ENCODE measurements around the gene CRACDL.

CRACDL gene

DNA sequence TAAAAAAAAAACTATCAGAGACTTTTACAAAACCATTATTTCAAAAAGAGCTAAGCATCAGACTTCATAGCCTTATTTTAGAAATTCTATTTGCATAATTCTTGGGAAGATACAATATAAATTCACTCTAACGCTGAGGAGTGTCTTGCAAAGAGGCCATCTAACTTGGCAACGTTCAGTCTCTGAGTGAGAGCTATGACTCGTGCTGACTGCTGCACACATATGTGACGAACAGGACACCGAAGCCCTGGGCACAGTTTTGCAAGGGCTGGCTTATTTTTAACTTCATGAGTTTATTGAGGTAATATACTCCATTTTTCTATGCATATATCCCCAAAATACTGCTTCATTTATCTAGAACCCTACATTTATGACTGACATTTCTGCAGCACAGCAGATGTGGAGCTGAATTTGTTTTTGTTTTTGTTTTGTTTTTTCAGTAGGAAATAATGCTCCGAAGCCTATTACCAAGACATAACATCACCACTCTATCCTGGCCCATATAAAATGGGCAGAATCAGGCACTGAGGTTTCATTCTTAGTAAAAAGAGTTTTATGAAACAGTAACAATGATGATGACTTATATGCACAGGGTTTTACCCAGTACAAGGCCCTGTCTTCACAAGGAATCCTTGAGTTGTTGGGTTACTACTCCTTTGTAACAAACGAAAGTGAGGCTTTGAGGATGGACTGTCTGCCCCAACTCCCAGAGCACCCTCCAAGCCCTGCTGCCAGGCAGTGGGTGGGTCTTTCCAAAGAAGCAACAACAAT is 68.3 kb downstream of the CRACDL start:
- in situ Hi-C loops (cut with MboI; ENCODE audit: low sequenced_read_pairs), result no loop called here

DNA sequence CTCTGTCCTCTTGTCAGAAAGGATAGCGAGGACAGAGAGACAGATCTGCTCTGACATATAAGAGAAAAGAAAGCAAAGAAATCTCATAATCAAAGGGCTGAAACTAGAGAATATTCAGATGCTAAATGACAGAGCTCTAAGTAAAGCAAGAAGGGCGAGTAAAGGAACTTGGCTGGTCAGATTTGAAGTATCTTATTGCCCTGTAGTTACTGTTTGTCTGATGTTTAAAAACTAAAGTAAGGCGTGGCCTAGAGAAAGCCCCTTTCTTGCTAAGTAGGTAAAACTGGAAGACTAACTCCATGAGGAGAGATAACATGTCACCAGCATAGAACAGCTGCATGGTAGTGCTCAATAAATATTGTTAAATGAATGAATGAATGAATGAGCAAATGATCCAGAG is 70.0 kb downstream of the CRACDL start:
- in situ Hi-C loops (cut with MboI; ENCODE audit: low sequenced_read_pairs), result no loop called here

DNA sequence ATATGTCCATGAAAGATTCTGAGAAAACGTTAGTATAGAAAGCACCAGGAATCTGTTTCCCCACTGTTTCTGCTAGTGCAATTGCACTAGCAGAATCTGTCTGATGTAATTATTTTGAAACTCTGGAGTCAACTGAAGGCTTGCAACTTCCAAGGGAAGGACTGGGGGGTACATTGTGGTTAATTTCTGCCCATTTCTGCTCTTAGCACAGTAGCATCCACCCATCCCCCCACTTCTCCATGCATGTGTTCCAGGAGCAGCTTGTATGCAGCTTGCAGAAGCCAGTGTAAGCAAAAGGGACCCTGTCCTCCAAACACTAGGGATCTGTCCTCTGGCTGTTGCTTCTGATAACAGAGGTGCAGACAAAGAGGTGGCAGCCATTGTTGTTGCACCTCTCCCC is 74.4 kb downstream of the CRACDL start:
- in situ Hi-C loops (cut with MboI; ENCODE audit: low sequenced_read_pairs), result no loop called here

DNA sequence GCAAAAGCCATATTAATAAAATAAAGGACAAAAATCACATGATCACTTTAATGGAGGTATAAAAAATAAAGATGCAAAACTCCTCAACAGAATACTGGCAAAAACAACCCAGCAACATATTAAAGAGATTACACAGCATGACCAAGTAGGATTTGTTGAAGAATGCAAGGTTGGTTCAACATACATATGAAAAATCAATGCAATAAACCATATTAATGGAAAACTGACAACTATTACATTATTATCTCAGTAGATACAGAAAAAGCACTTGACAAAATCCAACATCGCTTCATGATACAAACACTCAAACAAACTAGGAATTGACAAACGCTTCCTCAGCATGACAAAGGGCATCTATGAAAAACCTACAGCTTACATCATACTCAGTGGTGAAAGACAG is 76.7 kb downstream of the CRACDL start:
- in situ Hi-C loops (cut with MboI; ENCODE audit: low sequenced_read_pairs), result no loop called here

DNA sequence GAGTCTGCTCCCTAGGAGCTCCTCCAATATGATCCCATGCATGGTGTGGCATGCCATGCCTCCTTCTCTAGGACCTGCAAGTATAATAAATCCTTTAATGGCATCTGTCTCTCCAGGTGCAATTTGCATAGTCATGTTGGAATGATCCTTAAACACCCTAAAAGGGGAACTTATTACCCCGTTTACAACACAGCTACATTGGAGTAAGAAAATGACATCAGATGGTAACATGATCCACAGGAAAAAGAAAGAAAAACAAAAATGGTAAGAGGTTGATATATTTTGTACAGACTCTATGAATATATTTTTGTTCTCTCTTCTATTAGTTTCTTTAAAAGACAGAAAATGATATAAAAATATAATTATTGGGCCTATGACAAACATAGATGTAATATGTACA is 79.0 kb downstream of the CRACDL start:
- in situ Hi-C loops (cut with MboI; ENCODE audit: low sequenced_read_pairs), result no loop called here

DNA sequence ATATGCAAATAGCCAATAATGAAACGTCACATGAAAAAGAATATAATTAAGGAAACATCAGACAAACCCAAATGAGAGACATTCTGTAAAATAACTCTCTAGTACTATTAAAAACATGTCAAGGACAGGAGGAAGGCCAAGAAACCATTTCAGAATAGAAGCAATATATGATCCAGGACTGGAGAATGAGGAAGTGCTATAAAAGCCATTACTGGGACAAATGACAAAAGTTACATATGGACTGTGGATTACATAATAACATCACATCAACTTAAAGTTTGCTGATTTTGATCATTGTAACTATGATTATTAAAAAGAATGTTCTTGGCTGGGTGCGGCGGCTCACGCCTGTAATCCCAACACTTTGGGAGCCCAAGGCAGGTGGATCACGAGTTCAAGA is 81.3 kb downstream of the CRACDL start:
- in situ Hi-C loops (cut with MboI; ENCODE audit: low sequenced_read_pairs), result no loop called here

DNA sequence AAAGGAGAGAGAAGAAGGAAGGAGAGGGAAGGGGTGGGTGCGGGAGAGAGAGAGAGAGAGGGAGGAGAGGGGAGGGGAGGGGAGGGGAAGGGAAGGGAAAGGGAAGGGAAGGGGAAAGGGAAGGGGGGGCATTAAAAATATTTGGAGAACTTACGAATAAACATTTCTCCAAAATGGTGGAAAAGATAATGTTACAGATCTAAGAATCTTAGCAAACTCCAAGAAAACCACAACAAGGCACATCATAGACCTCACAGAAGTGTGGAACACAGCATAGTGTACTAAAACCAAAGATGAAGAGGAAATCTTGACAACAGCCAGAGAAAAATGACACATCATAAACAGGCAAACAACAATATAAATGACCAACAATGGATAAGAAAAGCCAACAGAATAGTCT is 83.1 kb downstream of the CRACDL start:
- in situ Hi-C loops (cut with MboI; ENCODE audit: low sequenced_read_pairs), result no loop called here

DNA sequence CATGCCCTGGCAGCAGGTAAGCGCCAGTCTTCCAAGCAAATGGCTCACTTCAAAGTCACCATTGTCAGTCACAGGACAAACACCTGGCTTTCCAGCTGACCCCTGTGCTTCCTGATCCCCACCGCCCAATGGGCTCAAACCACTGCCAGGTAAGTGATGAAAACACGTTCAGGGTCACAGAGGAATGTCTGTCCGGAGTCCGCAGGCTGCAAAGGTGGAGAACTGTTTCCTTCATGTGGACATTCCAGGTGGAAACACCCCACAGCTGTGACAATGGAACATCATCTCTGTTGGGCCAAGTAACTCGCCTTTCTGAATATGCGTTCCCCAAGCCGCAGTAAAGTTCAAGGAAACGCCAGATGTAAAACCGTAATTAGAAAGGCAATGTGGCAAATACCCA is 86.0 kb downstream of the CRACDL start:
- in situ Hi-C loops (cut with MboI; ENCODE audit: low sequenced_read_pairs), result no loop called here

DNA sequence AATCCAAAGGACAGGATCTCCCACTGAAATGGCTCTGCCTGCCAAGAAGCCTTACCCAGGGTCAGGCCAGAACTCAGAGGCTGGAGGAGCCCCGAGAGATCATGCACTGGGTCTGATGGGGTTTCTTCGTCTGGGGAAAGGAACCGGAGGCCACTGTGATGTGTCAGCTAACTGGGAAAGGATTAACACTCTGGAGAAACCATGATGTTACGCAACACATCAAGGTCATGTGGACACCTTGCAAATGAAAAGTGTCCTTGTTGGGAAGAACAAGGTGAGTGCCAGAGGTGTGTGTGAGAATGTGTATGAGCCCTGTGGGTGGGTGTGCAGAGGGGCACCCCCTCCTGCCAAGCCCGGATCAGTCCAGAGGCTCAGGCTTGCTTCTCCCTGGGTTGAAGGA is 86.9 kb downstream of the CRACDL start:
- in situ Hi-C loops (cut with MboI; ENCODE audit: low sequenced_read_pairs), result no loop called here

DNA sequence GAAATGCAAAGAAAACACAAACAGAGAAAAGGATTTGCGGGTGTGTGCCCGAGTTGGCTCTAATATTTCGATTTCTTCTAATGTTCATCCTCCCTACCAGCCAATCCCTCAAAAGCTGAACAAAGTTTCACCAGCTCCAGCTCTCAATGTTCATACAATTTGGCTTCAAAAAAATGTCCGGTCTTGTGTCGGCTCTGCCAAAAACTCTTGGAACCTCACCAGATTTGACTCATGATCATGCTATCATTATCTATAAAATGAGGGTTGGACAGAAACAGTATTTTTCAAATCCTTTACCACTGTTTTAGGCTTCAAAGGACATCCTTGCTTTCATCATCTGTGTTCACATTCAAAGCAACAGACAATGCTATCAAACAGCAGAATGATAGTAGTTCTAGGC is 88.2 kb downstream of the CRACDL start:
- in situ Hi-C loops (cut with MboI; ENCODE audit: low sequenced_read_pairs), result no loop called here

DNA sequence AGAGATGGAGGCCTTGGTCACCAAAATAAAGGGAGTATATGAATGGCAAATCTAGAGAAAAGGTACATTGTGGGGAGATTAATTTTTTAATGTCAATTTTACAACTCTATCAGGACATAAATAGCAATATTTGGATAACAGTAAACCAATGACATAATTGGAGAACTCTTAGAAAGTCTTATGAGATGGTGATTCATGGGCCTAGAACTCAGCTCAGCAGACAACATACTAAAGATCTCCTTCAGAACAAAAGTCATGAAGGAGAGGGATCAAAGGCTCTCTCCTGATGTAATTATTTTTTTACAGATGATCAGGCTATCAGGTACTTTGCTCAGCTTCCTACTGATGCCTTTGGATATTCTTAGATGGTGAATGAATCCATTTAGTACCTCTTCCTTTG is 90.0 kb downstream of the CRACDL start:
- in situ Hi-C loops (cut with MboI; ENCODE audit: low sequenced_read_pairs), result no loop called here

DNA sequence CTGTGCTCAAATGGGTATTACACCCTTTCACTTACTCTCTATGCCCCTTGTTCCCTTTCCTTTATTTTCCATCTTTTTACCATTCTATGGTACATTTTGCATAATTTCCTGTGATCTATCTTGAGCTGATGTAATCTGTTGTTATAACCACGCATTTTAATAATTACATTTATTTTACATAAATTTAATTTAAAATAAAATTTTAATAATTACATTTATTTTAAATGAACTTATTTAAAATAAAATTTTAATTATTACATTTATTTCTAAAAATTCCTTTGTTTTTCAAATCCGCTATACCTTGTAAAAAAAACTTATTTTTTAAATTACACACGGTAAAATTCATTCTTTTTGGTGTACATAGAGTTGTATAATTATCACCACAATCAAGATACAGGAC is 93.9 kb downstream of the CRACDL start:
- in situ Hi-C loops (cut with MboI; ENCODE audit: low sequenced_read_pairs), result no loop called here

DNA sequence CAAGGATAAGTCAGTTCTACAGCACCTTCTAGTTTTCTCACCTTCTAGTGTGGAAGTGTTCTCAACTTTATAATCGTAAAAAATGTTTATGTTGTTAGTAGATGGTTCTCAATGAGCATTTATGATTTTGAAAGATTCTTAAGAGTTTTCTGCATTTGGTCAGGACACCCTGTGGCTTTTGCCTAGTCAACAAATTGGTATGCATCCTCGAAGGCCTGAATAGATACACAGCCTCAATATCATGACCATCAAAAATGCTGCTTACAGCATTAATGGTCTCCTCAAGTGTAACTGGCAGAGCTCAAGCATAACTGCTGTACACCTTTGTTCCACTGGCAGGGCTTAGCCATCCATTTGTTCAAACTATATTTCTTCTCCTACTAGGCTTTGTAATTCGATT is 96.7 kb downstream of the CRACDL start:
- in situ Hi-C loops (cut with MboI; ENCODE audit: low sequenced_read_pairs), result no loop called here

DNA sequence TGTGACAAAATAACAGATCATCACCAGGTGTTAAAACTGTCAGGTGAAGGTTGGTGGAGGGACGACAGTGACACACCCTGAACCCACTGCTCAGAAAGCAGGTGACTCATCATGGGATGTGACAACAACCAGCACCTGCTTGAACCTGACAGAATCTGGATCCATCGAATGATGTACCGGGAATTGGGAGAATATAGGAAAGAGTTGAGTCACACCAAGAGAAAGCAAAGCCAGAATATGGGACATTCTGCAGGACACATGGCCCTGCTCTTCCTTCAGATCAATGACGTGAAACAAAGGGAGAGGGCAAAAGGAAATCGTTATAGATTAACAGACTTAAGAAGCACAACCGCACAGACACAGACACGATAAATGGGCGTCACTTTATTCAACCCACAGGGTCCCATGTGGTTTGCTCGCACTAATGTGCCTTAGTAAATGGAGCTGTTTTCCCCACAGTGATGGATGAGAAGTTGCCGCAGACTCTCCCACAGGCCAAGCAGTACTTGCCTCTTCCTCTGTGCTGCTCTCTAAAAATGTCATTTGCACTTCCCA is 100.1 kb downstream of the CRACDL start:
- in situ Hi-C loops (cut with MboI; ENCODE audit: low sequenced_read_pairs), result no loop called here

DNA sequence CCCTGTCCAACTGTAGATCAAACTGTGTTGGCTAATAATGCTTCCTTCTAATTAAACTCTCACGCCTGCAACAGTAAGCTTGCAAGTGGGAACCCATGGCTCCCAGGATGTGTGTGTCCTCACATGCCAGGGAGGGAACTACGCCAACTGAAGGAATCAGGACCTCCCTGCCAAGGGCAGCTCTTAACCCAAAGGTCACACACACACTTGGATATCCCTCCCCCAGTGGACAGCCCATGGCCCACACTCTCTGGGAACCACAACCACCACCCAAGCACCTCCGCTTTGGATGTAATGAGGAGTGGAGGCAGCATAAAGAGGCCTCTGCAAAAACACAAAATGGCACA is 102.1 kb downstream of the CRACDL start:
- in situ Hi-C loops (cut with MboI; ENCODE audit: low sequenced_read_pairs), result no loop called here

DNA sequence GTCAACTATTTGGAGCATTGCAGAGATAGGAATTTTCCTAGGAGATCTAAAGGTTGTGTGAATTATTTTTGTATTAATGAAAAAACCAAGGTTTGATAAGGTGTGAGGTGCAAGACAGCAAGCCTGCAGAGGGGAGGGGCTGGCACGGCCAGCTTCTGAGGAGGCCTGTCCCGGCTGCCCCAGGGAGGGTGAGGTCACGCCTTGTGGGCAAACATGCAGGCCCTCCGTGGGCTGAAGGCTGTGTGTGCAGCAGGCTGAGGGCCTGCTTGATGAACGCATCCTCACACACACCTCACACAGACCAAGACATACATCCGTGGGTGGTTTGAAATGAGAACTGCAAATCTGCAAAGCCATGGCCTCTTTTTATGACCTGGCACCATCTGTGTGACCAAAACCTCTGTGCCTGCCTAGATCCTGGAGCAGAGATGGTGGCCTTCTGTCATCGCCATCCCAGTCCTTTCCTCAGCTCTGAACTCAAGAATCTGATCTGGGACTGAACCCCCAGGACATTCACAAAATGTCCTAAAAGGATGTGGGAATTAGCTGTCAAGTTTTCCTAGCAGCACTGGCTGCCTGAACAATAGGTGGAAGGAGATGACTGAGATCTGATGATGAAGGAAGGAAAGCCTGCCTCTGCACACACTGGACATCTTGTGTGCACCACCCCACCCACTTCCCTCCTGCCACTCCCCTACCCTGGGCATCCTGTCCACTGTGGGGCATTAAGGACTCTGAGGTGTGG is 102.7 kb downstream of the CRACDL start:
- in situ Hi-C loops (cut with MboI; ENCODE audit: low sequenced_read_pairs), result no loop called here

DNA sequence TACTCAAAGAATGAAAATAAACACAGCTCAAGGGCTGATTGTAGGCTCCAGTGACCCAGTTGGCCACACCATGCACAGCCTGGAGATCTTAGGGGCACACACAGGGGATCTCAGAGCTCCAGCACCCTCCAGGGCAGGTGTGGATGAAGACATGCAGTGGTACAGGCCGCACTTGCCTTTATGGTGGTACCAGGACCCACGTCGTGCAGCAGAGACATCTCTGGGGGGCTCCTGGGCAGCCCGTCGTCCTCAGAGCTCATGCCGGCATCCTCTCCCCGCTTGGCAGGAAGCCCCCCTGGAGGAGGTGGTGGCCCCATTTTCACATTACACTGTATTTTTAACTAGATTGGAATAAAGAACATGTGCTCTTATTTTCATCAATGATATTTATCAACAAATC is 103.9 kb downstream of the CRACDL start:
- in situ Hi-C loops (cut with MboI; ENCODE audit: low sequenced_read_pairs), result no loop called here

DNA sequence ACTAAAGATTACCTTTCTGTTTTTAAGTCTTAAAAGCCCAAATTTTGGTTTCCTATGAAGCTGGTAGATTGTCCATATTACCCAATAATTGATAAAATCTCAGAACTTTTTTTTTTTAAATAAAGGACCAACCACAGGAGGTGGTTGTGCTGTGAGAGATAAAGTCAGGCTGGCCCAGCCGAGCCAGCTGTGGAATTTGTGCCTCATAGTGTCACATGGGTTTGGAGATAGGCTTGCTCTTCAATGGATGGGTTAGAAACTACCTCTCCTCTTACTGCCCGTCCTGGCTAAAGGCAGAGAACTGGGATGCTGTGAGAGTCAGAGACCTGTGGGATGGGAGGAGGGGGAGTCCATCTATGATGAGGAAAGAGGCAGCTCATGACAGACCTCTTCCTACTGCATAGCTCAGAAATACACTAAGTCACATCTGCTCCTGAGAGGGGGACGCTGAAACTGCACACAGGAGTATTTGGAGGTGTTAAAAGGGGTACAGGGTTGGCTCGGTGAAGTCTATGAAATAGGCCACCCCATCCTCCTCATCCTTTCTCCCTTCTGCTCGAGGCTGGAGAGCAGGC is 105.4 kb downstream of the CRACDL start:
- in situ Hi-C loops (cut with MboI; ENCODE audit: low sequenced_read_pairs), result no loop called here

DNA sequence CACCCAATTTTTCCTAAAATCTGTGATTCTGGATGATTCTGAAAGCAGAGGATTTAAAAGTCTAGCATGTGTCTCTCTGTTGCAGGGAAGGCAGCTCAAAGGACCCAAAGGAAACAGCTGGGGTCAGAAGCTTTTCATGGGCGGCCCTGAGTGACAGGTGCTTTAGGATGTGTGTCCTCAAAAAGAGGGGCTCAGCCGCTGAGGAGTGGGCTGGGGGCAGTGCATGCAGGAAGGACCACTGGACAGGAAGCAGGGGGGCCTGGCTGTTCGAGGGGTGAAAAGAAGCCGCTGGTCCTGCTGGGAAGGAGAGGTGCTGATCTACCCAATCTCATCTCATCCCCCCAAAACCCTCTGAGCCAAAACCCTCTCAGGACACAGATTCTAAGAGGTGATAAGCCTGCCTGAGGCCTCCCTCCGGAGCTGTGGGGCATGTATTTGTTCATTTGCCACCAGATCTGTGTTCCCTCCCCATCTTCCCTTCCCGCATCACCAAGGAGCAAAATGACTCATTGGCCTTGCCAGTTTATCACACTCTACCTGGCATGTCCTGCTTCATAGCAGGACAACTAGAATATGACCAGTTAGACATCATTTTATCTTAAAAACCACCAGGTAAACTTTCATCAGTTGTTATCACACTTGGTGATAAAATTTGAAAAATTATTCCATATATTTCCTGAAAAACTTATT is 106.3 kb downstream of the CRACDL start:
- in situ Hi-C loops (cut with MboI; ENCODE audit: low sequenced_read_pairs), result no loop called here

DNA sequence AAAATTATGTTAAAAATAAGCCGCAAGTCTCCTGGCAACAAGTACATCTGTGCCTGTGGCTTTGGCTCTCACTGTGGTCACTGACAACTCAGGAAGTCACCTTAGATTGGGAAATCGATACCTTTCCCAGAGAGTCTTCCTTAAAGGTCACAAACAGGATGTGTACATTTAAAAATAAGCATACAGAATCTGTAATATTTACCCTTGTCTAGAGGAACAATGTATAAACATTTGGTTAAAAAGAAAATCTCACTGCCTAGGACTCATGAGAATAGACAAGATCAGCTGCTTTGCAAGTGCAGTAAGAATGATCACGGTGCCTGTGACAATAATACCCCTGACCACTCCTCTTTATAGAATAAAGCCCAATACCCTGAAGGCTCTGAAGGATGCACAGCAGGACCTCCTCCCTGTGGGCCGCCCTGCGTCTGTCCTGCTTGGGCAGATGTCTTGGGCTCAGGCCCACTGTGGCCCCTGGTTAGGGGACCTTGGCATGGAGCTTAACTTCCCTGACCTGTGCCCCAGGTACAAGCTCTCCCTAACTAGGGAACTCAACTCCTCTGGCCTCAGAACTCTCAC is 107.1 kb downstream of the CRACDL start:
- in situ Hi-C loops (cut with MboI; ENCODE audit: low sequenced_read_pairs), result no loop called here

DNA sequence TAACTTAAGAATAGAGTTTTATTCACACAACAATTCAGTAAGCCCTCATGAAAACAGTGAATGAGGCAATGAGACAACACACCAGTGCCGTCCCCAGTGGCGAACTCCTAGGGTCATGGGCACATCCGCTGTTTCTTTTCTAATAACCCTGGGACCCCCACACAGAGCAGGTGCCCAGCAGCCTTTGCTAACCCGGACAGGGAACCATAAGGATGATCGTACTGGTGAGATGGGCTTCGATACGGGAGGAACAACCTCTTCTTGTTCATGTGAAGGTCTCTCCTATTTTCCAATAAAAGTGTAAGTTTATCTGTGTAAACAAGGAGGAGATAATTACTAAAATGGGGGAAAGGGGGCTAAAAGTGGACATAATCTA is 107.7 kb downstream of the CRACDL start:
- in situ Hi-C loops (cut with MboI; ENCODE audit: low sequenced_read_pairs), result no loop called here

Measured in hTERT RPE-1 (cell line).